ENCODE results near the gene SNAPIN. TPM values are rescaled to one million over a fixed set of nuclear protein-coding genes. Genes with fewer than 3 reads are reported as not detected.

The SNAPIN gene
- polyA plus RNA-seq, 3 donors, result 30.7 to 141 (median 135) TPM

DNA sequence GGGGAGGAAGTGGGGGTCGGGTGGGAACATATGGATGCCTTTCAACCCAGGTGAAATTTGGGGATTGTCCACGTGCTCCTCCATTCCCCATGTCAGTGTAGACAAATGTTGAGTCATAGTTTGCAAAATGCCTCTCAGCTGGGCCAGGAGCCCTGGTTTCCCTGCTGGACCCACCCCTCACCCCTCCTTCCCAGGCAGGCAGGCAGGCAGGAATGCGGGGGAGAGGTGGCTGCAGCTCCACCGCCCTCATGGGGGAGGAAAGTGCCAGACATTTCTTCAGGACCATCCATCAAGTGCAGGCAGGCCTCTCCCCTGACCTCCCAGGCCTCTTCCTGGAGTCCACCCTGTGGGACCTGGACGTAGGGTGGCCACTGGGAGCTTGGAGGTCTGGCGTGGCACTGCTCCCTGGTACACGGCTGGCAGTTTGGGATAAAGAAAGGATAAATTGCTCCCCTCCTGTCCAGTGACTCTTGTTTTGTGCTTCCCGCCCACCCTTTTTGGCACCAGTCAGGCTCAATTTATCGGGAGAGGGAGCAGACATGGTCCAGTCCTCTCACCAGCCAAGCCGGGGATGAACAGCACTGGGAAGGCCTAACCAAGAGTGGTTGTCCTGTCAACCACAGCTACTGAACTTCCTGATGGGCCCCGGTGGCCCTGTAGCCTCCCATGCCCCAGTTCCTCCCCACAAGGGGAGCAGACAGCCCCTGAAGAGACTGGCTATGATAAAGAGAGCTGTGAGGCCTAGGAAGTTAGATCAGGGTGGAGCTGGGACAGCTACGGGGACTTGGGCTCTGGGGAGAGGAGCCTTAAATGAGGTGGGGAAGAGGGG is 38.9 kb downstream of the SNAPIN start:
- Histone ChIP-seq H3K9ac (ENCODE audit: insufficient read depth, low read length, poor library complexity, severe bottlenecking) (peak overlapping the region; percentile 76), H2AFZ (ENCODE audit: insufficient read depth, low read depth, low read length, poor library complexity, severe bottlenecking) (peak overlapping the region; percentile 100), H3K36me3 (replicated peaks in 1 of 2; ENCODE audit: control insufficient read depth in 1 of 2, insufficient read depth in 2 of 2, low read length in 2 of 2) (no peaks in the 10 kb centered on the region), H3K79me2 (ENCODE audit: insufficient read depth, low read length) (no peaks in the 10 kb centered on the region), H3K4me3 (replicated peaks in 1 of 3; ENCODE audit: low read depth in 2 of 3, low read length in 3 of 3) (peak overlapping the region; percentile 51 to 83 (median 56)), H3K27ac (ENCODE audit: low read depth in 1 of 2, low read length in 2 of 2) (peak overlapping the region in 1 of 2 donors; percentile 65), H3K27me3 (ENCODE audit: control insufficient read depth in 2 of 2, insufficient read depth in 2 of 2, low read length in 2 of 2) (no peaks in the 10 kb centered on the region), H3K4me2 (replicated peaks; ENCODE audit: extremely low read depth, low read length, poor library complexity, severe bottlenecking) (peak overlapping the region; percentile 93), H3K9me3 (replicated peaks in 1 of 2; ENCODE audit: control insufficient read depth in 1 of 2, insufficient read depth in 1 of 2, low read length in 2 of 2) (no peaks in the 10 kb centered on the region), H4K20me1 (ENCODE audit: insufficient read depth, low read length) (no peaks in the 10 kb centered on the region), H3K4me1 (ENCODE audit: control insufficient read depth in 1 of 2, insufficient read depth in 2 of 2, low read length in 2 of 2) (peaks cover 12 to 13% of the 10 kb centered on the region in 2 donors)
- no peaks in the 10 kb centered on the region for H3K36me3 Mint-ChIP-seq
- no peaks in the 10 kb centered on the region for H3K9me3 Mint-ChIP-seq
- peak overlapping the region; percentile 76 to 93 for H3K4me3 Mint-ChIP-seq
- intact Hi-C loops (cut with micrococcal nuclease), result no loop called here
- no peak for DNase-seq
- 84% methylated on average over 7 of the region's 12 CpGs for WGBS (ENCODE audit: insufficient coverage)
- peaks cover 0 to 5% (median 0%) of the 10 kb centered on the region in 3 donors for H3K27me3 Mint-ChIP-seq (ENCODE audit: low read depth in 3 of 3)
- H3K4me1 Mint-ChIP-seq, result peaks cover 16% of the 10 kb centered on the region
- TF ChIP-seq, protein P1, sequence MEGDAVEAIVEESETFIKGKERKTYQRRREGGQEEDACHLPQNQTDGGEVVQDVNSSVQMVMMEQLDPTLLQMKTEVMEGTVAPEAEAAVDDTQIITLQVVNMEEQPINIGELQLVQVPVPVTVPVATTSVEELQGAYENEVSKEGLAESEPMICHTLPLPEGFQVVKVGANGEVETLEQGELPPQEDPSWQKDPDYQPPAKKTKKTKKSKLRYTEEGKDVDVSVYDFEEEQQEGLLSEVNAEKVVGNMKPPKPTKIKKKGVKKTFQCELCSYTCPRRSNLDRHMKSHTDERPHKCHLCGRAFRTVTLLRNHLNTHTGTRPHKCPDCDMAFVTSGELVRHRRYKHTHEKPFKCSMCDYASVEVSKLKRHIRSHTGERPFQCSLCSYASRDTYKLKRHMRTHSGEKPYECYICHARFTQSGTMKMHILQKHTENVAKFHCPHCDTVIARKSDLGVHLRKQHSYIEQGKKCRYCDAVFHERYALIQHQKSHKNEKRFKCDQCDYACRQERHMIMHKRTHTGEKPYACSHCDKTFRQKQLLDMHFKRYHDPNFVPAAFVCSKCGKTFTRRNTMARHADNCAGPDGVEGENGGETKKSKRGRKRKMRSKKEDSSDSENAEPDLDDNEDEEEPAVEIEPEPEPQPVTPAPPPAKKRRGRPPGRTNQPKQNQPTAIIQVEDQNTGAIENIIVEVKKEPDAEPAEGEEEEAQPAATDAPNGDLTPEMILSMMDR (IDR thresholded peaks at IDR 0.05), result no peak
- peak overlapping the region in 5 of 7 donors; percentile 25 to 68 (median 57) for H3K27ac Mint-ChIP-seq

DNA sequence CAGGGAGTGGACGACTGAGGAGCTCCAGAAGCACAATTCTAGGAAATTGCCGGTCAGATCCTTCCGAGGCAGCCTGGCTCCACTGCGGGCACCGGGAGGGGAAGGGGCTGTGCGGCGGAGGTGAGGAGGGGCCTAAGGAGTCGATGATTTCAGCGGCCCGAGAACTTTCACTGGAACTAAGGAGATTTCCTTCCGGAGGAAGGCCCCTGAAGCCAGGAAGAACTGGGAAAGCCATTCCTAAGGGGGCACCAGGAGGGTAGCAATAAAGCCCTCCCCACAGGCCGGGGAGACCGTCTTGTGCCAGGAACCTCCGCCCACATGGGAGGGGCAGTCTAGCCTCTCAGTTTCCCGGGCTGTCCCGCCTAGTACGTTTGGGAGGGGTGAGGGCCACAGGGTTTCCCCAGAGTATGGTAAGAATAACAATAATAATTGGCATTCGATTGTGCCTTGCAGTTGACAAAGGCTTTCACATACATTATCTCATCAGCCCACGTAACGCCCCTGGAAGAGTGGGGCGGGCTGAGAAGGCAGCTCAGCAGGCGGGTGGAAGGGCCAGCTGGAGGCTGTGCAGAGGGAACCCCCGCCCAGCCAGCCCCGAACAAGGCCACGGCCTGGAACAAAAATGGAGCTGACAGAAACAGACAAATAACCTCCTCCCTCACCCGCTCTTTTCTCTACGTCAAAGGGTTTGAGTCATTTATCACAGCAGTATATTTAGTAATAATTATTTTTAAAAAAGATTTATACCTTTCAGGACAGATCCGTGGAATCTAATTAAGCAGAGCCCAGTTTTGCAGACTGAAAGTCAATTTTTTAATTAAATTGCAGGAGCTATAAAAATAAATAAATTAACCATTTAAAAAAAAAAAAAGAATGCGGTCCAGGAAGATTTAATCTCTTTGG is 39.8 kb downstream of the SNAPIN start:
- DNase-seq, result no peak
- H3K9me3 ChIP-seq (replicated peaks in 1 of 2; ENCODE audit: control insufficient read depth in 1 of 2, insufficient read depth in 1 of 2, low read length in 2 of 2), result no peaks in the 10 kb centered on the region
- peak overlapping the region; percentile 100 for H2AFZ ChIP-seq (ENCODE audit: insufficient read depth, low read depth, low read length, poor library complexity, severe bottlenecking)
- peaks cover 12 to 13% of the 10 kb centered on the region in 2 donors for H3K4me1 ChIP-seq (ENCODE audit: control insufficient read depth in 1 of 2, insufficient read depth in 2 of 2, low read length in 2 of 2)
- H3K79me2 ChIP-seq (ENCODE audit: insufficient read depth, low read length), result no peaks in the 10 kb centered on the region
- peak overlapping the region in 5 of 7 donors; percentile 25 to 68 (median 60) for H3K27ac Mint-ChIP-seq
- H3K4me1 Mint-ChIP-seq, result peaks cover 16% of the 10 kb centered on the region
- H3K4me2 ChIP-seq (replicated peaks; ENCODE audit: extremely low read depth, low read length, poor library complexity, severe bottlenecking), result peak overlapping the region; percentile 93
- peak overlapping the region; percentile 51 to 83 (median 56) for H3K4me3 ChIP-seq (replicated peaks in 1 of 3; ENCODE audit: low read depth in 2 of 3, low read length in 3 of 3)
- H3K9ac ChIP-seq (ENCODE audit: insufficient read depth, low read length, poor library complexity, severe bottlenecking), result peak overlapping the region; percentile 76
- no peaks in the 10 kb centered on the region for H4K20me1 ChIP-seq (ENCODE audit: insufficient read depth, low read length)
- 5% methylated on average over 10 of the region's 29 CpGs for WGBS (ENCODE audit: insufficient coverage)
- H3K4me3 Mint-ChIP-seq, result peak overlapping the region; percentile 76 to 93
- H3K36me3 Mint-ChIP-seq, result no peaks in the 10 kb centered on the region
- H3K27me3 ChIP-seq (ENCODE audit: control insufficient read depth in 2 of 2, insufficient read depth in 2 of 2, low read length in 2 of 2), result no peaks in the 10 kb centered on the region
- TF ChIP-seq, protein P1 (IDR thresholded peaks at IDR 0.05), result no peak
- no peaks in the 10 kb centered on the region for H3K9me3 Mint-ChIP-seq
- peaks cover 0 to 3% (median 0%) of the 10 kb centered on the region in 3 donors for H3K27me3 Mint-ChIP-seq (ENCODE audit: low read depth in 3 of 3)
- intact Hi-C loops (cut with micrococcal nuclease), result no loop called here
- H3K36me3 ChIP-seq (replicated peaks in 1 of 2; ENCODE audit: control insufficient read depth in 1 of 2, insufficient read depth in 2 of 2, low read length in 2 of 2), result no peaks in the 10 kb centered on the region
- H3K27ac ChIP-seq (ENCODE audit: low read depth in 1 of 2, low read length in 2 of 2), result peak overlapping the region in 1 of 2 donors; percentile 65
